AG04450 (cell line): ENCODE data around the gene GAB3. TPM values are rescaled to one million over a fixed set of nuclear protein-coding genes. Genes with fewer than 3 reads are reported as not detected.
"Not testable (repeated sequence)": the region's sequence is repeated elsewhere in the genome, so short reads cannot be mapped to it uniquely, and the experiment has no call there.

Experiments used
- CTCF ChIA-PET: fragments of 300-600, 350-600 bp; formaldehyde crosslinking; extraction: SDS; loops from one replicate; lab custom pipeline; 2022; ENCODE audit warnings: antibody characterized with exemption, inconsistent platforms; lab: Charles Lee
- POLR2A ChIA-PET: fragments of 350-600 bp; formaldehyde crosslinking; extraction: SDS; loops from one replicate; lab custom pipeline; 2021; ENCODE audit warnings: antibody characterized with exemption, inconsistent platforms; lab: Yijun Ruan, JAX
- DNase-seq: peaks from one replicate; pipeline ENCODE4 v3.0.0-alpha.2; 2011; ENCODE audit warnings: low read depth, low spot score
- H3K27ac ChIP-seq: one replicate; pipeline ENCODE4 v1.5.1; 2012; ENCODE audit warnings: low read depth, low read length, control low read depth
- H3K27me3 ChIP-seq: one replicate; pipeline ENCODE4 v1.6.0; 2012; ENCODE audit warnings: low read length; ENCODE audit not compliant: control insufficient read depth, insufficient read depth
- H3K4me3 ChIP-seq: 2 replicates; pipeline ENCODE4 v1.5.1; 2011; ENCODE audit warnings: mild to moderate bottlenecking, low read depth, low read length, control low read depth
- H3K9me3 ChIP-seq: 2 replicates; pipeline ENCODE4 v1.5.1; 2012; ENCODE audit warnings: low read length; ENCODE audit not compliant: control insufficient read depth, insufficient read depth
- polyA plus RNA-seq: library from polyadenylated mRNA; depleted of rRNA; stranded (reverse); fragments of >200 nt; gene quantifications from 2 replicates; pipeline ENCODE4 v1.2.3, GENCODE V29; 2011
- TF ChIP-seq, protein P1 (sequence below): IDR thresholded peaks from 2 replicates; pipeline ENCODE4 v1.5.1; 2011; ENCODE audit warnings: low read depth, low read length, control low read depth, inconsistent platforms

The GAB3 gene
- polyA plus RNA-seq, 1 experiment, result 2.5 TPM

DNA sequence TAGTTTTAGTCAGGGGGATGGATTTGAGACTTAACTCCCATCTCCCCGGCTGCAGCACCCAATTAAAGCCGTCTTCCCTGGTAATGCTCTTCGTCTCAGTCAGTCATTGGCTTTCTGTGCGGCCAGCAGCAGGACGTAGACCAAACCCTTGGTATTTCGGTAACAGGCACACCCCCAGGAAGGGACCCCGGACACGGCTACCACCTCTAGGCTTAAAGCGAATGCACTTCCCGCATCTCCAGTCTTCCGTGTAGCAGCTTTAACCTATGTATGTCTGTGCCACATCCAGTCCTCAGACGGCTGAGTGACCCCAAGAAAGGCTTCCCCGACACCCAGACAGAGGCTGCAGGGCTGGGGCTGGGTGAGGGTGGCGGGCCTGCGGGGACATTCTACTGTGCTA, 96.0 kb downstream of the GAB3 start:
- H3K27me3 ChIP-seq, result no peaks in the 10 kb centered on the region
- CTCF ChIA-PET, result no interaction called here
- TF ChIP-seq, protein P1, sequence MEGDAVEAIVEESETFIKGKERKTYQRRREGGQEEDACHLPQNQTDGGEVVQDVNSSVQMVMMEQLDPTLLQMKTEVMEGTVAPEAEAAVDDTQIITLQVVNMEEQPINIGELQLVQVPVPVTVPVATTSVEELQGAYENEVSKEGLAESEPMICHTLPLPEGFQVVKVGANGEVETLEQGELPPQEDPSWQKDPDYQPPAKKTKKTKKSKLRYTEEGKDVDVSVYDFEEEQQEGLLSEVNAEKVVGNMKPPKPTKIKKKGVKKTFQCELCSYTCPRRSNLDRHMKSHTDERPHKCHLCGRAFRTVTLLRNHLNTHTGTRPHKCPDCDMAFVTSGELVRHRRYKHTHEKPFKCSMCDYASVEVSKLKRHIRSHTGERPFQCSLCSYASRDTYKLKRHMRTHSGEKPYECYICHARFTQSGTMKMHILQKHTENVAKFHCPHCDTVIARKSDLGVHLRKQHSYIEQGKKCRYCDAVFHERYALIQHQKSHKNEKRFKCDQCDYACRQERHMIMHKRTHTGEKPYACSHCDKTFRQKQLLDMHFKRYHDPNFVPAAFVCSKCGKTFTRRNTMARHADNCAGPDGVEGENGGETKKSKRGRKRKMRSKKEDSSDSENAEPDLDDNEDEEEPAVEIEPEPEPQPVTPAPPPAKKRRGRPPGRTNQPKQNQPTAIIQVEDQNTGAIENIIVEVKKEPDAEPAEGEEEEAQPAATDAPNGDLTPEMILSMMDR, result no peak
- H3K27ac ChIP-seq, result no peak overlapping the region
- H3K9me3 ChIP-seq, result no peaks in the 10 kb centered on the region; the same call in 1 of the 2 replicates
- H3K4me3 ChIP-seq, result no peak overlapping the region
- no peak for DNase-seq
- POLR2A ChIA-PET, result no interaction called here

DNA sequence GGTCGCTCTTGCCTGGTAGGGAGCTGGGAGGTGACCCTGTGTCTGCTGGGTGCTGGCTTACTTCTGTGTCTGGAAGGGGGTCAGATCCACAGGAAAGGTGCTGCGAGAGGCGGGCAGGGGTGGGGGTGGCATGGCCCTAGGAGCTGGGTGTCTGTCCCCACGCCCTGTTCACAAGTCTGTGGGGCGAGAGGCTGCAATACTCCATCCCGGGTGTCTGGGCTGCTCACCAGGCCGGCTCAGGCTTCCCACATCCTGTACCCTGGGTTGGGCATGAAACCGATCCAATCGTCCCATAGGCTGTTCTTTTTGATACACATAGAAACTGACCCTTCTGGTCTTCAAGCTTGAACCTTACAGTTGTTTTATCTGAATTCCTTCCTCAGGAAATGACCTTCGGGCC, 96.5 kb downstream of the GAB3 start:
- ChIA-PET POLR2A (no interaction called here), CTCF (no interaction called here)
- Histone ChIP-seq H3K9me3 (no peaks in the 10 kb centered on the region; the same call in 1 of the 2 replicates), H3K4me3 (no peak overlapping the region), H3K27ac (no peak overlapping the region), H3K27me3 (no peaks in the 10 kb centered on the region)
- TF ChIP-seq, protein P1, result no peak
- DNase-seq, result no peak

DNA sequence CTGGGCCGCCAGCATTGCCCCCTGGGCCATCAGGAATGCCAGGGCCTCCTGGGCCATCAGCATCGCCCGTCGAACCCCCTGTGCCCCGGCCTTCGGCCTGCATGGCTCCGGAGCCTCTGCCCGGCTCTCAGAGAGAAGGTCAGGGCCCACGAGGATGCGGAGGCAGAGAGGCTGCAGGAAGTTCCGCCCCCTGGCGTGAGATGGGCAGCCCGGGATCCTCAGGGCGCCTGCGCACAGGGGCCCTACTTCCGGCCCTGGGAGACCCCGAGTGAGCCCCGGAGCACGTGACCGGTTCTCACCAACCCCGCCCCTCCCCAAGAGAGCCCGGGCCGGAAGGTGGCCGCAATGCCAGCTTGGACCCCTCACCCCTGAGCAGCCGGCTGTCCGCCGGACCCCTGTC, 97.5 kb downstream of the GAB3 start, which contains the start of gene CTAG2:
Gene CTAG2 (minus strand): TSS at position 167 of the 400 bp plus-strand sequence. CDS start 64 bp downstream, at position 103.
- H3K27ac ChIP-seq, CTCF ChIA-PET, H3K9me3 ChIP-seq, H3K4me3 ChIP-seq, DNase-seq, H3K27me3 ChIP-seq, POLR2A ChIA-PET: not testable (repeated sequence)

DNA sequence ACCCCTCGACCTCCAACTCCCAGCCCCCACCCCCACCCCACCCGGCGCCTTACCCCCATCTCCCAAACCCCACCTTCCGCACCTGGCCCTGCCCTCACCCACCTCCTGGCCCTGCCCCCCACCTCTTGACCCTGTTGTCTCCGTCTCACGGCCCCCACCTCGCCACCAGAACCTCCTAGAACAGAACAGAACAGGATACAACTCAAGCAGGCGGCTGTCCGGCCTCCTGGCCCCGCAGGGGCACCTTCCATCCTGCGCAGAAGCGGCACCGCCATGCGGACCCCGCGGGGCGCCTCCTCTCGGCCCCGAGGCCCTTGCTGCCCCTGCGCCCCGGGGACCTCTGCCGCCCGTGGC, 97.9 kb downstream of the GAB3 start:
- TF ChIP-seq, protein P1, result no peak
- Histone ChIP-seq H3K4me3 (no peak overlapping the region), H3K27ac (no peak overlapping the region), H3K9me3 (no peaks in the 10 kb centered on the region; the same call in 1 of the 2 replicates), H3K27me3 (no peaks in the 10 kb centered on the region)
- DNase-seq, result no peak
- ChIA-PET POLR2A (no interaction called here), CTCF (no interaction called here)

DNA sequence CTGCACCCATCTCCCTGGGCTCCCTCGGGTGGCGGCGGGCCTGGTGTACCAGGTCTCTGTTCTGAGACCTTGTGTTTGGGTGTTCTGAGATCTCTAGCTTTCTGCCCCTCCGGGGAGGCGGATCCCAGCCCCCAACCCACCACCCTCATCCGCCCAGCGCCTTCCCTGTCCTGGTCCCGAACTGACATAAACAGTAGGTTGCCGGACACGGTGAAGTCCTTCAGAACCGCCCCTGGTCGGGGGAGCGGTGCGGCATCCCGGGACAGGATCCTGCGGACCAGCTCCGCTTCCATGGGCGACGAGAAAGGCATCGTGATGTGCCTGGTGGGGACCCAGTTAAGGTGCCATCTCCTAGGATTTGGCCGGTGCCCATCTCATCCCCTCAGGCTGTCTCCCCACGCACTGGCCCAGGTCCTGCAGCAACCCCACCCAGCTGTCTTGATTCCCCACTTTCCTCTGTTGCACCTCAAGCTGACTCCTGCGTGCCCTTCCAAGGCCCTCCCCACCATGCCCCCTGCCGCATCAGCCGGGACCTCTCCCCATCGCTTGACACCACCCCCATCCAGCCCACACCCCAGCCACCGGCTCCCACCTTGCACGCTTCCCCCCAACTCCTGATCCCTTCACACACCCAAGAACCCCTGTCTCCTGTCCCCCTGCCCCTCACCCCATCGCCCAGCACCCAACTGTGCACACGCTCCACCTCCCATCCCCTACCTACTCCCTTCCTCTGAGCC, 98.4 kb downstream of the GAB3 start:
- TF ChIP-seq, protein P1, result no peak

More for the DNA sequence above, 98.4 kb downstream of the GAB3 start:
- ChIA-PET POLR2A (no interaction called here), CTCF (no interaction called here)
- Histone ChIP-seq H3K9me3 (no peaks in the 10 kb centered on the region; the same call in 1 of the 2 replicates), H3K27me3 (no peaks in the 10 kb centered on the region), H3K4me3 (no peak overlapping the region), H3K27ac (no peak overlapping the region)
- DNase-seq, result no peak
